GM19467 (cell line): ENCODE results near the gene PTPRN2.

Experiments used
- ATAC-seq: cut with Tn5 transposase; IDR thresholded peaks from one replicate; pipeline ENCODE4 v1.9.1; 2021; ENCODE audit warnings: mild to moderate bottlenecking, moderate library complexity; ENCODE audit not compliant: unreplicated experiment

The PTPRN2 gene

GRCh38 chr7:158028290-158028941 lies 559.2 kb downstream of the PTPRN2 start:
- ATAC-seq, result no peak

- no peak for ATAC-seq
Measured at GRCh38 chr7:158027646-158028045, 560.0 kb downstream of the PTPRN2 start.

GRCh38 chr7:158026636-158027265 lies 560.9 kb downstream of the PTPRN2 start:
- no peak for ATAC-seq

GRCh38 chr7:158025686-158026600 lies 561.7 kb downstream of the PTPRN2 start:
- ATAC-seq, result no peak

GRCh38 chr7:158024881-158025280 lies 562.7 kb downstream of the PTPRN2 start:
- no peak for ATAC-seq

- no peak for ATAC-seq
Measured at GRCh38 chr7:158024351-158024715, 563.3 kb downstream of the PTPRN2 start.

- ATAC-seq, result no peak
Measured at GRCh38 chr7:158023681-158024350, 563.8 kb downstream of the PTPRN2 start.

GRCh38 chr7:158023157-158023556 lies 564.5 kb downstream of the PTPRN2 start:
- no peak for ATAC-seq

- no peak for ATAC-seq
Measured at GRCh38 chr7:158022601-158023000, 565.0 kb downstream of the PTPRN2 start.

GRCh38 chr7:158021836-158022235 lies 565.8 kb downstream of the PTPRN2 start:
- ATAC-seq, result no peak

- ATAC-seq, result no peak
Measured at GRCh38 chr7:158020706-158021095, 566.9 kb downstream of the PTPRN2 start.

- no peak for ATAC-seq
Measured at GRCh38 chr7:158019726-158020705, 567.6 kb downstream of the PTPRN2 start.

GRCh38 chr7:158018971-158019645 lies 568.5 kb downstream of the PTPRN2 start:
- no peak for ATAC-seq

GRCh38 chr7:158018098-158018762 lies 569.4 kb downstream of the PTPRN2 start:
- no peak for ATAC-seq

- ATAC-seq, result no peak
Measured at GRCh38 chr7:158017111-158018097, 570.2 kb downstream of the PTPRN2 start.

- no peak for ATAC-seq
Measured at GRCh38 chr7:158016180-158017097, 571.2 kb downstream of the PTPRN2 start.
